Neuronal stem cell (in vitro differentiated cells): ENCODE measurements around the gene CD27.
"Not testable (repeated sequence)": the region's sequence is repeated elsewhere in the genome, so short reads cannot be mapped to it uniquely, and the experiment has no call there.

Experiments used
- DNase-seq: peaks from one replicate; pipeline ENCODE4 v3.0.0-alpha.2; 2013; ENCODE audit warnings: low spot score
- H2AFZ ChIP-seq: one replicate; pipeline ENCODE4 v1.6.1; 2013; ENCODE audit warnings: mild to moderate bottlenecking, low read length, inconsistent platforms
- H2AK5ac ChIP-seq: 2 replicates; pipeline ENCODE4 v1.6.1; 2013; ENCODE audit warnings: low read depth, mild to moderate bottlenecking, inconsistent platforms, low read length, moderate library complexity, mixed read lengths
- H2BK120ac ChIP-seq: 2 replicates; pipeline ENCODE4 v1.6.1; 2013; ENCODE audit warnings: low read depth, mild to moderate bottlenecking, inconsistent platforms, low read length, moderate library complexity, mixed read lengths
- H2BK12ac ChIP-seq: one replicate; pipeline ENCODE4 v1.6.1; 2013; ENCODE audit warnings: low read length, inconsistent platforms
- H2BK15ac ChIP-seq: 2 replicates; pipeline ENCODE4 v1.6.1; 2013; ENCODE audit warnings: mild to moderate bottlenecking, low read length, inconsistent platforms, mixed read lengths
- H2BK5ac ChIP-seq: one replicate; pipeline ENCODE4 v1.6.1; 2013; ENCODE audit warnings: inconsistent platforms, mild to moderate bottlenecking, low read length, moderate library complexity
- H3K14ac ChIP-seq: one replicate; pipeline ENCODE4 v1.6.1; 2013; ENCODE audit warnings: low read length, inconsistent platforms
- H3K18ac ChIP-seq: 2 replicates; pipeline ENCODE4 v1.6.1; 2013; ENCODE audit warnings: low read length, inconsistent platforms
- H3K23ac ChIP-seq: 2 replicates; pipeline ENCODE4 v1.6.1; 2013; ENCODE audit warnings: low read depth, mild to moderate bottlenecking, mixed read lengths, low read length, inconsistent platforms; ENCODE audit not compliant: poor library complexity
- H3K27ac ChIP-seq: replicated peaks from 3 replicates; pipeline ENCODE4 v1.5.1; 2013; ENCODE audit warnings: low read length, inconsistent platforms
- H3K27me3 ChIP-seq, 3 experiments: 2 replicates each; pipeline ENCODE4 v1.6.1; 2013; ENCODE audit warnings: low read length in 3 of 3, mild to moderate bottlenecking in 2 of 3, inconsistent platforms in 1 of 3, low read depth in 1 of 3, mixed read lengths in 1 of 3, moderate library complexity in 1 of 3; ENCODE audit not compliant: control insufficient read depth in 3 of 3, insufficient read depth in 3 of 3
- H3K36me3 ChIP-seq, 2 donors: replicated peaks in 1 of 2; 2 replicates each; pipeline ENCODE4 v1.6.1; 2013; ENCODE audit warnings: low read length in 2 of 2; ENCODE audit not compliant: control insufficient read depth in 2 of 2, insufficient read depth in 2 of 2
- H3K4ac ChIP-seq: 2 replicates; pipeline ENCODE4 v1.6.1; 2013; ENCODE audit warnings: inconsistent platforms, mild to moderate bottlenecking, low read length, moderate library complexity
- H3K4me1 ChIP-seq, 2 donors: 1 replicate in 1 of 2; 2 replicates in 1 of 2; pipeline ENCODE4 v1.6.1; 2013; ENCODE audit warnings: low read length in 2 of 2, low read depth in 1 of 2; ENCODE audit not compliant: control insufficient read depth in 2 of 2, insufficient read depth in 1 of 2
- H3K4me2 ChIP-seq: one replicate; pipeline ENCODE4 v1.6.1; 2013; ENCODE audit warnings: mild to moderate bottlenecking, low read length, inconsistent platforms; ENCODE audit not compliant: insufficient read depth, poor library complexity, severe bottlenecking
- H3K4me3 ChIP-seq, 2 donors: 2 replicates each; pipeline ENCODE4 v1.5.1; 2013; ENCODE audit warnings: low read length in 2 of 2, mild to moderate bottlenecking in 2 of 2, inconsistent platforms in 1 of 2, moderate library complexity in 1 of 2
- H3K79me1 ChIP-seq: one replicate; pipeline ENCODE4 v1.6.1; 2013; ENCODE audit warnings: low read depth, mild to moderate bottlenecking, inconsistent platforms, low read length, moderate library complexity
- H3K9ac ChIP-seq: one replicate; pipeline ENCODE4 v1.6.1; 2013; ENCODE audit warnings: mild to moderate bottlenecking, low read depth, low read length, inconsistent platforms; ENCODE audit not compliant: poor library complexity
- H3K9me3 ChIP-seq, 2 donors: replicated peaks in 1 of 2; 2 replicates each; pipeline versions ENCODE3 to v1.6.1; 2013; ENCODE audit warnings: low read length in 2 of 2, mild to moderate bottlenecking in 2 of 2, inconsistent platforms in 1 of 2, low read depth in 1 of 2, mixed read lengths in 1 of 2, moderate library complexity in 1 of 2; ENCODE audit not compliant: control insufficient read depth in 2 of 2, insufficient read depth in 1 of 2
- H4K8ac ChIP-seq: one replicate; pipeline ENCODE4 v1.6.1; 2013; ENCODE audit warnings: low read depth, mild to moderate bottlenecking, inconsistent platforms, low read length, moderate library complexity
- H4K91ac ChIP-seq: one replicate; pipeline ENCODE4 v1.6.1; 2013; ENCODE audit warnings: low read length, low read depth, mild to moderate bottlenecking, inconsistent platforms; ENCODE audit not compliant: poor library complexity
- WGBS, 2 donors: extraction: QIAGEN DNeasy Blood & Tissue Kit; methylation state at CpG; one replicate each; pipeline ENCODE4 v1.1.7; 2013; ENCODE audit warnings: missing lambda C conversion rate in 2 of 2, mixed read lengths in 1 of 2; ENCODE audit not compliant: insufficient read length in 2 of 2, insufficient replicate concordance in 1 of 2; ENCODE audit errors: extremely low coverage in 2 of 2; 5-methylcytosine and 5-hydroxymethylcytosine counted together

CD27 gene

DNA sequence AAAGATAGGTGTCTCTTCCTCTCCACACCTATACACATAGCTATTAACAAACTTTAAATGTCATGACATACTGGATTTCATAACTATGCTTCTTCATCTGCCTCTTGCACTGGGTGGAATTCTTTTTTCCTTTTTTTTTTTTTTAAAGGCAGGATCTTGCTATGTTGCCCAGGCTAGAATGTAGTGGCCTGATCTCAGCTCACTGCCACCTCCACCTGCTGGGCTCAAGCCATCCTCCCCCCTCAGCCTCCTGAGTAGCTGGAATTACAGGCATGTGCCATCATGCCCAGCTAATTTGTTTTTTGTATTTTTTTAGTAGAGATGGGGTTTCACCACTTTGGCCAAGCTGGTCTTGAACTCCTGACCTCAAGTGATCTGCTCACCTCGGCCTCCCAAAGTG is 43.5 kb downstream of the CD27 start:
- Histone ChIP-seq H3K14ac (no peak overlapping the region), H3K27me3 (no peaks in the 10 kb centered on the region), H3K79me1 (peaks cover 4% of the 10 kb centered on the region), H3K9me3 (no peaks in the 10 kb centered on the region), H3K4ac (no peak overlapping the region), H3K18ac (no peak overlapping the region), H4K91ac (no peak overlapping the region), H2BK120ac (no peak overlapping the region), H2BK15ac (no peak overlapping the region), H3K9ac (no peak overlapping the region), H3K23ac (no peak overlapping the region), H3K4me2 (no peak overlapping the region), H3K27ac (no peak overlapping the region), H3K36me3 (peaks cover 4 to 17% of the 10 kb centered on the region in 2 donors), H2AK5ac (no peak overlapping the region), H2AFZ (no peak overlapping the region), H3K4me3 (no peak overlapping the region), H2BK5ac (no peak overlapping the region), H3K4me1 (peaks cover 0 to 2% of the 10 kb centered on the region in 2 donors), H2BK12ac (no peak overlapping the region), H4K8ac (no peak overlapping the region)
- DNase-seq: no peak
- WGBS, 2 donors: no CpG with 5 or more reads among the region's 1 CpG

DNA sequence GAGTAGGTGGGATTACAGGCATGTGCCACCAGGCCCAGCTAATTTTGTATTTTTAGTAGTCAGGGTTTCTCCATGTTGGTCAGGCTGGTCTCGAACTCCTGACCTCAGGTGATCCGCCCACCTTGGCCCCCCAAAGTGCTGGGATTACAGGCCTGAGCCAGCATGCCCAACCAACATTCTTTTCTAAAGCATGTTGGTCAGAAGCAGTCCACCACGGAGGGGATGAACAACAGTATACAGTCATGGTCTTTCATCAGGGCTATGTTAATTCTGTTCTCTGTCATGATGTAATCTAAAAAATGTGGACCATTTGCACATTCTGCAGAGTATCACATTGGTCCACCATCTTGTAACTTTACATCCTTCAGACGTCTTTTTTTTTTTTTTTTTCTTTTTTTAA is 44.7 kb downstream of the CD27 start:
- Histone ChIP-seq H3K4me1 (peaks cover under 1 to 2% of the 10 kb centered on the region in 2 donors), H3K23ac (no peak overlapping the region), H3K4ac (no peak overlapping the region), H2AK5ac (no peak overlapping the region), H3K18ac (no peak overlapping the region), H2BK5ac (no peak overlapping the region), H3K14ac (no peak overlapping the region), H3K27ac (no peak overlapping the region), H2BK12ac (no peak overlapping the region), H3K4me2 (no peak overlapping the region), H3K9me3 (no peaks in the 10 kb centered on the region), H2BK15ac (no peak overlapping the region), H3K9ac (no peak overlapping the region), H4K91ac (no peak overlapping the region), H3K27me3 (no peaks in the 10 kb centered on the region), H2AFZ (no peak overlapping the region), H2BK120ac (no peak overlapping the region), H3K4me3 (no peak overlapping the region), H4K8ac (no peak overlapping the region), H3K36me3 (peaks cover 4 to 17% of the 10 kb centered on the region in 2 donors), H3K79me1 (peaks cover 4% of the 10 kb centered on the region)
- no peak for DNase-seq
- WGBS, 2 donors: no CpG with 5 or more reads among the region's 4 CpGs

DNA sequence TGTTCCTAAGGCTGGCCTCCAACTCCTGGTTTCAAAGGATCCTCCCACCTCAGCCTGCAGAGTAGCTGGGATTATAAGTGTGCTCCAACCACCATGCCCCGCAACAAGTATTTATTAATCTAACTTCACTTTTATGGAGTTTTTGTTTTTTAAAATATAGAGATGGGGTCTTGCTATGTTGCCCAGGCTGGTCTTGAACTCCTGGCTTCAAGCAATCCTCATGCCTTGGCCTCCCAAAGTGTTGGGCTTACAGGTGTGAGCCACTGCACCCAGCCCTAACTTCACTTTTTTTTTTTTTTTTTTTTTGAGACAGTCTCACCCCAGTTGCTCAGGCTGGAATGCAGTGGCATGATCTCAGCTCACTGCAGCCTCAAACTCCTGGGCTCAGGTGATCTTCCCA is 45.9 kb downstream of the CD27 start:
- no CpG with 5 or more reads among the region's 1 CpG for WGBS, 2 donors
- not testable (repeated sequence) for H4K91ac ChIP-seq, H4K8ac ChIP-seq, H3K9ac ChIP-seq, H3K4me1 ChIP-seq, H2AFZ ChIP-seq, H3K23ac ChIP-seq, H3K4me2 ChIP-seq, H2BK120ac ChIP-seq, H2BK12ac ChIP-seq, H3K27ac ChIP-seq, H3K4me3 ChIP-seq, H3K18ac ChIP-seq, H3K4ac ChIP-seq, DNase-seq, H2AK5ac ChIP-seq, H3K9me3 ChIP-seq, H3K14ac ChIP-seq, H3K27me3 ChIP-seq, H2BK15ac ChIP-seq, H3K79me1 ChIP-seq, H2BK5ac ChIP-seq
- H3K36me3 ChIP-seq: peaks cover 8 to 28% of the 10 kb centered on the region in 2 donors

DNA sequence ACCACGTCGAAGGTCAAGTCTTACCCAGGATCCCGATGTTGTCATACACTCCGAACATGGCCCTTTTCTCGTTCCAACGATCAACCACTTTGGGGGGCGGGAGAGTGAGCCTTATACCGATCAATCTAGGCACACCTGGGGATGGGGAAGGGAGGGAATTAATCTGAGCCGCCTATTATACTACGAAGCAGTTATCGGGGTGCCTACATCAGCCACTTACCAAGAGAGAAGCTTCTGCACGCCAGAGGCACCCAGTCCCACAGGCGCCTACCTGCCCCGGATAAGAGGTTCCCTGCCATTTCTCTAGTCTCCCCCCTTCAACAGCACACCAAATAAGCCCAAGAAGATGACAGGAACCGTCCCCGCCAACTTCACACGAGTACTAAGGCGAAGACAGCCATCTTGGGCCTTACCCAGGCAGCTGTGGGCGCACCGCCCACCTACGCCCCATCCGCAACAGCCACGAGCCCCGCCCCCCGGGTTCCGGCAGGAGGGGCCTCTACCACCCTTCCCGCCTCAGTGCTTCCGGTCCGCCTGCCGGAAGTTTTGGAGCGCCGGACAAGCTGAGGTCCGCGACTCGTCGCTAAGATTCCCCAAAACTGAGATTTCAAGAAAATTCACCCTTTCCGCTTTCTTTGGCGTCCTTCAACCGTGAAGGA is 48.2 kb downstream of the CD27 start, which contains the start of gene MRPL51:
Gene MRPL51, minus strand, starts transcription at position 425 of the 659 bp plus-strand sequence. Its CDS starts 126 bp downstream, at position 299.
- H3K27me3 ChIP-seq: no peaks in the 10 kb centered on the region
- no peaks in the 10 kb centered on the region for H3K9me3 ChIP-seq
- peak within 1 kb of the TSS; percentile 78 to 91 for H3K4me3 ChIP-seq
- DNase-seq: peak; percentile 90
- H3K36me3 ChIP-seq: peaks cover 15 to 50% of the 10 kb centered on the region in 2 donors
- peak within 1 kb of the TSS; percentile 88 for H3K27ac ChIP-seq
- peak within 1 kb of the TSS; percentile 81 for H3K4me2 ChIP-seq
- peak within 1 kb of the TSS; percentile 4 for H4K8ac ChIP-seq
- peak within 1 kb of the TSS; percentile 85 for H3K9ac ChIP-seq
- H2BK12ac ChIP-seq: no peak within 1 kb of the TSS
- peak within 1 kb of the TSS; percentile 43 for H3K23ac ChIP-seq
- H3K14ac ChIP-seq: no peak within 1 kb of the TSS
- H2BK120ac ChIP-seq: no peak within 1 kb of the TSS
- H3K4ac ChIP-seq: no peak within 1 kb of the TSS
- H2BK5ac ChIP-seq: no peak within 1 kb of the TSS
- peak within 1 kb of the TSS; percentile 25 for H4K91ac ChIP-seq
- no peak within 1 kb of the TSS for H2AK5ac ChIP-seq
- no peak within 1 kb of the TSS for H2BK15ac ChIP-seq
- H3K4me1 ChIP-seq: peaks cover 11 to 15% of the 10 kb centered on the region in 2 donors
- WGBS, 2 donors: no CpG with 5 or more reads among the region's 39 CpGs
- peak within 1 kb of the TSS; percentile 91 for H3K18ac ChIP-seq
- peak within 1 kb of the TSS; percentile 90 for H2AFZ ChIP-seq
- peaks cover 4% of the 10 kb centered on the region for H3K79me1 ChIP-seq
